ENCODE results near the gene MUC13.

MUC13 gene

GRCh38 chr3:124873226-124873625 lies 61.3 kb downstream of the MUC13 start:
- no peak overlapping the region for H3K27ac ChIP-seq
- DNase-seq, result no peak
- H3K9me3 ChIP-seq (ENCODE audit: severe bottlenecking), result no peaks in the 10 kb centered on the region
- no peaks in the 10 kb centered on the region for H3K27me3 ChIP-seq (ENCODE audit: insufficient read depth, low read depth, severe bottlenecking)
- H3K4me3 ChIP-seq (ENCODE audit: low read depth, low read length), result no peak overlapping the region
- no peaks in the 10 kb centered on the region for H3K36me3 ChIP-seq
- TF ChIP-seq CTCF (IDR thresholded peaks at IDR 0.05; ENCODE audit: low read depth, low read length), result no peak

- no peaks in the 10 kb centered on the region for H3K27me3 ChIP-seq (ENCODE audit: insufficient read depth, low read depth, severe bottlenecking)
- DNase-seq, result no peak
- no peaks in the 10 kb centered on the region for H3K9me3 ChIP-seq (ENCODE audit: severe bottlenecking)
- H3K27ac ChIP-seq, result no peak overlapping the region
- H3K4me3 ChIP-seq (ENCODE audit: low read depth, low read length), result no peak overlapping the region
- no peak for TF ChIP-seq CTCF (IDR thresholded peaks at IDR 0.05; ENCODE audit: low read depth, low read length)
- no peaks in the 10 kb centered on the region for H3K36me3 ChIP-seq
Measured at GRCh38 chr3:124867511-124867910, 67.0 kb downstream of the MUC13 start.

GRCh38 chr3:124862006-124862405 lies 72.5 kb downstream of the MUC13 start:
- Histone ChIP-seq H3K27ac (no peak overlapping the region), H3K9me3 (ENCODE audit: severe bottlenecking) (no peaks in the 10 kb centered on the region), H3K36me3 (no peaks in the 10 kb centered on the region), H3K27me3 (ENCODE audit: insufficient read depth, low read depth, severe bottlenecking) (no peaks in the 10 kb centered on the region), H3K4me3 (ENCODE audit: low read depth, low read length) (no peak overlapping the region)
- TF ChIP-seq CTCF (IDR thresholded peaks at IDR 0.05; ENCODE audit: low read depth, low read length), result no peak
- DNase-seq, result no peak

GRCh38 chr3:124861041-124861440 lies 73.5 kb downstream of the MUC13 start:
- H3K27ac ChIP-seq, result no peak overlapping the region
- TF ChIP-seq CTCF (IDR thresholded peaks at IDR 0.05; ENCODE audit: low read depth, low read length), result no peak
- no peaks in the 10 kb centered on the region for H3K36me3 ChIP-seq
- no peaks in the 10 kb centered on the region for H3K27me3 ChIP-seq (ENCODE audit: insufficient read depth, low read depth, severe bottlenecking)
- DNase-seq, result no peak
- H3K9me3 ChIP-seq (ENCODE audit: severe bottlenecking), result no peaks in the 10 kb centered on the region
- no peak overlapping the region for H3K4me3 ChIP-seq (ENCODE audit: low read depth, low read length)

GRCh38 chr3:124860599-124860998 lies 74.0 kb downstream of the MUC13 start:
- Histone ChIP-seq H3K27ac (no peak overlapping the region), H3K36me3 (no peaks in the 10 kb centered on the region), H3K9me3 (ENCODE audit: severe bottlenecking) (no peaks in the 10 kb centered on the region), H3K4me3 (ENCODE audit: low read depth, low read length) (no peak overlapping the region), H3K27me3 (ENCODE audit: insufficient read depth, low read depth, severe bottlenecking) (no peaks in the 10 kb centered on the region)
- TF ChIP-seq CTCF (IDR thresholded peaks at IDR 0.05; ENCODE audit: low read depth, low read length), result no peak
- DNase-seq, result no peak

GRCh38 chr3:124859025-124859424 lies 75.5 kb downstream of the MUC13 start:
- DNase-seq, result no peak
- Histone ChIP-seq H3K4me3 (ENCODE audit: low read depth, low read length) (no peak overlapping the region), H3K36me3 (no peaks in the 10 kb centered on the region), H3K9me3 (ENCODE audit: severe bottlenecking) (no peaks in the 10 kb centered on the region), H3K27ac (no peak overlapping the region), H3K27me3 (ENCODE audit: insufficient read depth, low read depth, severe bottlenecking) (no peaks in the 10 kb centered on the region)
- TF ChIP-seq CTCF (IDR thresholded peaks at IDR 0.05; ENCODE audit: low read depth, low read length), result no peak

Measured in WERI-Rb-1 (cell line).